ENCODE data around the gene GAL3ST2.

DNA sequence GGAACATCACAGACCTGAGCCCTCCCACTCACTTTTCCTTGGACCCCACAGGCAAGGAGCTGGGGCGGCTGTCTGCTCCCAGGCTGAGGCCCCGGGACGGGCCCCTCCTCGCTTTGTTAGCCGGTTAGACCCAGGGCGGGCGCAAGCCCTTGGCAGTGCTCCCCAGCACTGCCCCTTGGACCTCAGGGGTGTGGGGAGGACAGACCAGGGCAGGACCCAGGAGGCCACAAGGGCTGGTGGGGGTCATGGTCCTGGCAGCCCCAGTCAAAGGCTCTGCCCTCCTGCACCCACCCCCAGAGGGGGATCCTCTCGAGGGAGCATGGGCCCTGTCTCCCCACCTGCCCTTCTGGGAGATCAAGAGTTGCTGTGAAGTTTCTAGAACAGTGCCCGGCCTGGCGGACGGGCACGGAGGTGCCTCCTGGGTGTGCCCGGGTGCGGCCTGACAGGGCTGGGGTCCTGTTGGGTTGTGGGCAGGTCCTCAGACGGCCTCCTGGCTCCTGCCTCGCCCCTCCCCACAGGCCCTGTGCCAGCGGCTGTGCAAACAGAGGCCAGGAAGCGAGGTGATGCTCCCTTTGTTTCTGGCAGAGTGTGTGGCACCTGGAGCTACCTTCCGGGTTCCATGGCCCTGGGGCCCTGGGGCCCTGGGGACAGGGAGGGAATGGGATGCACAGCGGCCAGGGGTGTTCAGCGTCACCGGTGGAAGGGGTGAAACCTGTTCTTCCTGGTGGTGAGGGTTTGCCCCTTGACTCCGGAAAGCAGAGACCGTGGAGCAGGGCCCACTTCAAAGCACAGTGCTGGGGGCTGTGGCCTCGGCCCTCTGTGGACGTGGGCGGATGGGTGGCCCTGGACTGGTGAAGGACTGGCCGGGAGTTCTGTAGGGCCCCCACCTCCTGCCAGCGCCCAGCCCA, 2.9 kb upstream of the GAL3ST2 start:
- TF ChIP-seq RARB (CRISPR knock-in tag; IDR thresholded peaks at IDR 0.05), result no peak
- TF ChIP-seq, protein P1, sequence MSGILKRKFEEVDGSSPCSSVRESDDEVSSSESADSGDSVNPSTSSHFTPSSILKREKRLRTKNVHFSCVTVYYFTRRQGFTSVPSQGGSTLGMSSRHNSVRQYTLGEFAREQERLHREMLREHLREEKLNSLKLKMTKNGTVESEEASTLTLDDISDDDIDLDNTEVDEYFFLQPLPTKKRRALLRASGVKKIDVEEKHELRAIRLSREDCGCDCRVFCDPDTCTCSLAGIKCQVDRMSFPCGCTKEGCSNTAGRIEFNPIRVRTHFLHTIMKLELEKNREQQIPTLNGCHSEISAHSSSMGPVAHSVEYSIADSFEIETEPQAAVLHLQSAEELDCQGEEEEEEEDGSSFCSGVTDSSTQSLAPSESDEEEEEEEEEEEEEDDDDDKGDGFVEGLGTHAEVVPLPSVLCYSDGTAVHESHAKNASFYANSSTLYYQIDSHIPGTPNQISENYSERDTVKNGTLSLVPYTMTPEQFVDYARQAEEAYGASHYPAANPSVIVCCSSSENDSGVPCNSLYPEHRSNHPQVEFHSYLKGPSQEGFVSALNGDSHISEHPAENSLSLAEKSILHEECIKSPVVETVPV (CRISPR knock-in tag; IDR thresholded peaks at IDR 0.05), result no peak
- TF ChIP-seq, protein P2, sequence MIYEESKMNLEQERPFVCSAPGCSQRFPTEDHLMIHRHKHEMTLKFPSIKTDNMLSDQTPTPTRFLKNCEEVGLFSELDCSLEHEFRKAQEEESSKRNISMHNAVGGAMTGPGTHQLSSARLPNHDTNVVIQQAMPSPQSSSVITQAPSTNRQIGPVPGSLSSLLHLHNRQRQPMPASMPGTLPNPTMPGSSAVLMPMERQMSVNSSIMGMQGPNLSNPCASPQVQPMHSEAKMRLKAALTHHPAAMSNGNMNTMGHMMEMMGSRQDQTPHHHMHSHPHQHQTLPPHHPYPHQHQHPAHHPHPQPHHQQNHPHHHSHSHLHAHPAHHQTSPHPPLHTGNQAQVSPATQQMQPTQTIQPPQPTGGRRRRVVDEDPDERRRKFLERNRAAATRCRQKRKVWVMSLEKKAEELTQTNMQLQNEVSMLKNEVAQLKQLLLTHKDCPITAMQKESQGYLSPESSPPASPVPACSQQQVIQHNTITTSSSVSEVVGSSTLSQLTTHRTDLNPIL (CRISPR knock-in tag; IDR thresholded peaks at IDR 0.05; ENCODE audit: low read depth), result no peak
- no peak for TF ChIP-seq ZFP3 (CRISPR knock-in tag; IDR thresholded peaks at IDR 0.05)
- no peak for TF ChIP-seq ZFP30 (CRISPR knock-in tag; IDR thresholded peaks at IDR 0.05)
- TF ChIP-seq GLIS3 (CRISPR knock-in tag; IDR thresholded peaks at IDR 0.05), result no peak
- no peak for TF ChIP-seq ZNF70 (CRISPR knock-in tag; IDR thresholded peaks at IDR 0.05)
- TF ChIP-seq, protein P3, sequence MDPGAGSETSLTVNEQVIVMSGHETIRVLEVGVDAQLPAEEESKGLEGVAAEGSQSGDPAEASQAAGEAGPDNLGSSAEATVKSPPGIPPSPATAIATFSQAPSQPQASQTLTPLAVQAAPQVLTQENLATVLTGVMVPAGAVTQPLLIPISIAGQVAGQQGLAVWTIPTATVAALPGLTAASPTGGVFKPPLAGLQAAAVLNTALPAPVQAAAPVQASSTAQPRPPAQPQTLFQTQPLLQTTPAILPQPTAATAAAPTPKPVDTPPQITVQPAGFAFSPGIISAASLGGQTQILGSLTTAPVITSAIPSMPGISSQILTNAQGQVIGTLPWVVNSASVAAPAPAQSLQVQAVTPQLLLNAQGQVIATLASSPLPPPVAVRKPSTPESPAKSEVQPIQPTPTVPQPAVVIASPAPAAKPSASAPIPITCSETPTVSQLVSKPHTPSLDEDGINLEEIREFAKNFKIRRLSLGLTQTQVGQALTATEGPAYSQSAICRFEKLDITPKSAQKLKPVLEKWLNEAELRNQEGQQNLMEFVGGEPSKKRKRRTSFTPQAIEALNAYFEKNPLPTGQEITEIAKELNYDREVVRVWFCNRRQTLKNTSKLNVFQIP (CRISPR knock-in tag; IDR thresholded peaks at IDR 0.05; ENCODE audit: borderline replicate concordance, low read depth), result no peak
- no peak for TF ChIP-seq ARNTL (CRISPR knock-in tag; IDR thresholded peaks at IDR 0.05; ENCODE audit: borderline replicate concordance, low read depth)
- TF ChIP-seq, protein P4, sequence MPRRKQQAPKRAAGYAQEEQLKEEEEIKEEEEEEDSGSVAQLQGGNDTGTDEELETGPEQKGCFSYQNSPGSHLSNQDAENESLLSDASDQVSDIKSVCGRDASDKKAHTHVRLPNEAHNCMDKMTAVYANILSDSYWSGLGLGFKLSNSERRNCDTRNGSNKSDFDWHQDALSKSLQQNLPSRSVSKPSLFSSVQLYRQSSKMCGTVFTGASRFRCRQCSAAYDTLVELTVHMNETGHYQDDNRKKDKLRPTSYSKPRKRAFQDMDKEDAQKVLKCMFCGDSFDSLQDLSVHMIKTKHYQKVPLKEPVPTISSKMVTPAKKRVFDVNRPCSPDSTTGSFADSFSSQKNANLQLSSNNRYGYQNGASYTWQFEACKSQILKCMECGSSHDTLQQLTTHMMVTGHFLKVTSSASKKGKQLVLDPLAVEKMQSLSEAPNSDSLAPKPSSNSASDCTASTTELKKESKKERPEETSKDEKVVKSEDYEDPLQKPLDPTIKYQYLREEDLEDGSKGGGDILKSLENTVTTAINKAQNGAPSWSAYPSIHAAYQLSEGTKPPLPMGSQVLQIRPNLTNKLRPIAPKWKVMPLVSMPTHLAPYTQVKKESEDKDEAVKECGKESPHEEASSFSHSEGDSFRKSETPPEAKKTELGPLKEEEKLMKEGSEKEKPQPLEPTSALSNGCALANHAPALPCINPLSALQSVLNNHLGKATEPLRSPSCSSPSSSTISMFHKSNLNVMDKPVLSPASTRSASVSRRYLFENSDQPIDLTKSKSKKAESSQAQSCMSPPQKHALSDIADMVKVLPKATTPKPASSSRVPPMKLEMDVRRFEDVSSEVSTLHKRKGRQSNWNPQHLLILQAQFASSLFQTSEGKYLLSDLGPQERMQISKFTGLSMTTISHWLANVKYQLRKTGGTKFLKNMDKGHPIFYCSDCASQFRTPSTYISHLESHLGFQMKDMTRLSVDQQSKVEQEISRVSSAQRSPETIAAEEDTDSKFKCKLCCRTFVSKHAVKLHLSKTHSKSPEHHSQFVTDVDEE (CRISPR knock-in tag; IDR thresholded peaks at IDR 0.05), result no peak
- no peak for TF ChIP-seq ZC3H10 (CRISPR knock-in tag; IDR thresholded peaks at IDR 0.05)
- TF ChIP-seq ISL1 (CRISPR knock-in tag; IDR thresholded peaks at IDR 0.05), result no peak
- no peak for TF ChIP-seq OSR1 (CRISPR knock-in tag; IDR thresholded peaks at IDR 0.05)

All from SK-N-SH treated with all-trans-retinoic acid at 6 μM for 48 hours (cell line).